Dedifferentiated amniotic fluid mesenchymal stem cell (primary cell): ENCODE measurements around the gene EFCAB14.
"Not testable (repeated sequence)": the region's sequence is repeated elsewhere in the genome, so short reads cannot be mapped to it uniquely, and the experiment has no call there.

Source experiments
- DNase-seq: peaks from one replicate; pipeline ENCODE4 v3.0.0-alpha.2; 2016; ENCODE audit errors: extremely low spot score

The EFCAB14 gene

GRCh38 chr1:46718727-46719622, at the start of gene EFCAB14:
Gene EFCAB14, minus strand, starts transcription at chr1:46719114. Its CDS starts 1,027 bp downstream, at chr1:46718087.
- DNase-seq = peak; percentile 77

GRCh38 chr1:46768445-46768844, 49.5 kb upstream of the EFCAB14 start:
- DNase-seq = no peak

- DNase-seq = no peak
Measured at GRCh38 chr1:46767649-46768282, 48.9 kb upstream of the EFCAB14 start.

- DNase-seq = no peak
Measured at GRCh38 chr1:46764402-46764801, 45.5 kb upstream of the EFCAB14 start.

GRCh38 chr1:46761740-46762139, 42.8 kb upstream of the EFCAB14 start:
- DNase-seq = no peak

GRCh38 chr1:46760558-46761166, 41.7 kb upstream of the EFCAB14 start:
- DNase-seq = no peak

GRCh38 chr1:46757956-46758528, 39.1 kb upstream of the EFCAB14 start:
- DNase-seq = no peak

- DNase-seq = no peak
Measured at GRCh38 chr1:46757247-46757955, 38.5 kb upstream of the EFCAB14 start.

GRCh38 chr1:46755121-46755520, 36.2 kb upstream of the EFCAB14 start:
- DNase-seq = no peak

- DNase-seq = not testable (repeated sequence)
Measured at GRCh38 chr1:46754707-46755106, 35.8 kb upstream of the EFCAB14 start.

- no peak for DNase-seq
Measured at GRCh38 chr1:46753985-46754384, 35.1 kb upstream of the EFCAB14 start.

- DNase-seq = no peak
Measured at GRCh38 chr1:46749921-46750404, 31.0 kb upstream of the EFCAB14 start.

- DNase-seq = no peak
Measured at GRCh38 chr1:46749404-46749803, 30.5 kb upstream of the EFCAB14 start.

- DNase-seq = peak; percentile 53
Measured at GRCh38 chr1:46747683-46748288, 28.9 kb upstream of the EFCAB14 start.

GRCh38 chr1:46742069-46742468, 23.2 kb upstream of the EFCAB14 start:
- no peak for DNase-seq

GRCh38 chr1:46735708-46736324, 16.9 kb upstream of the EFCAB14 start:
- DNase-seq = peak; percentile 27

- not testable (repeated sequence) for DNase-seq
Measured at GRCh38 chr1:46728327-46728873, 9.5 kb upstream of the EFCAB14 start.

GRCh38 chr1:46725736-46726108, 6.8 kb upstream of the EFCAB14 start:
- DNase-seq = no peak

- DNase-seq = peak; percentile 71
Measured at GRCh38 chr1:46724991-46725735, 6.2 kb upstream of the EFCAB14 start.

GRCh38 chr1:46723901-46724300, 5.0 kb upstream of the EFCAB14 start:
- DNase-seq = no peak
